IMR-90 (cell line): ENCODE measurements around the gene MYO1D. TPM values are rescaled to one million over a fixed set of nuclear protein-coding genes. Genes with fewer than 3 reads are reported as not detected.

Experiments used
- ATAC-seq: fragments of 200-7000 bp; cut with Tn5 transposase; 2 replicates; pipeline ENCODE4 v1.9.1; 2020; ENCODE audit warnings: low read depth, mild to moderate bottlenecking, moderate library complexity
- BruUV-seq: library from RNA; stranded (reverse); fragments of 400-500 nt; replicated peaks from 2 replicates; lab custom pipeline; 2021; lab: Mats Ljungman, UMichigan
- CTCF ChIA-PET: fragments of 300-600 bp; formaldehyde crosslinking; extraction: SDS; loops from one replicate; lab custom pipeline; 2021; ENCODE audit warnings: antibody characterized with exemption; lab: Yijun Ruan, JAX
- POLR2A ChIA-PET: fragments of 300-600 bp; sonication (Branson Sonifier 250); formaldehyde crosslinking; loops from one replicate; lab custom pipeline; 2022; ENCODE audit warnings: antibody characterized with exemption; ENCODE audit not compliant: unreplicated experiment; lab: Charles Lee
- DNase-seq: peaks from one replicate; pipeline ENCODE4 v3.0.0; 2013
- H2AFZ ChIP-seq: replicated peaks from 2 replicates; pipeline ENCODE3; 2013; ENCODE audit warnings: low read length, mild to moderate bottlenecking; ENCODE audit not compliant: poor library complexity
- H2AK5ac ChIP-seq: 2 replicates; pipeline ENCODE4 v1.6.1; 2013; ENCODE audit warnings: low read depth, low read length, inconsistent platforms
- H2AK9ac ChIP-seq: replicated peaks from 2 replicates; pipeline ENCODE3; 2013; ENCODE audit warnings: mild to moderate bottlenecking, low read depth, low read length, moderate library complexity; ENCODE audit not compliant: poor library complexity
- H2BK120ac ChIP-seq: 2 replicates; pipeline ENCODE4 v1.6.1; 2013; ENCODE audit warnings: low read depth, low read length, inconsistent platforms
- H2BK15ac ChIP-seq: 3 replicates; pipeline ENCODE4 v1.6.1; 2013; ENCODE audit warnings: low read depth, low read length, inconsistent platforms
- H2BK20ac ChIP-seq: 2 replicates; pipeline ENCODE4 v1.6.1; 2013; ENCODE audit warnings: low read depth, mild to moderate bottlenecking, inconsistent platforms, low read length, moderate library complexity
- H2BK5ac ChIP-seq: 2 replicates; pipeline ENCODE4 v1.6.1; 2013; ENCODE audit warnings: mild to moderate bottlenecking, low read depth, low read length, inconsistent platforms; ENCODE audit not compliant: poor library complexity, severe bottlenecking
- H3K14ac ChIP-seq: replicated peaks from 2 replicates; pipeline ENCODE4 v1.6.1; 2013; ENCODE audit warnings: low read depth, low read length, inconsistent platforms
- H3K18ac ChIP-seq: 2 replicates; pipeline ENCODE4 v1.6.1; 2013; ENCODE audit warnings: low read depth, low read length, control low read depth
- H3K23ac ChIP-seq: 2 replicates; pipeline ENCODE4 v1.6.1; 2013; ENCODE audit warnings: low read depth, low read length, inconsistent platforms
- H3K27ac ChIP-seq: 2 replicates; pipeline ENCODE4 v1.5.1; 2013; ENCODE audit warnings: mild to moderate bottlenecking, control low read depth, low read length; ENCODE audit not compliant: insufficient read depth
- H3K27me3 ChIP-seq: 2 replicates; pipeline ENCODE4 v1.6.1; 2013; ENCODE audit warnings: low read length; ENCODE audit not compliant: control insufficient read depth, insufficient read depth
- H3K36me3 ChIP-seq: 2 replicates; pipeline ENCODE4 v1.6.1; 2013; ENCODE audit warnings: low read length, mixed read lengths; ENCODE audit not compliant: control insufficient read depth, insufficient read depth
- H3K4ac ChIP-seq: 2 replicates; pipeline ENCODE4 v1.6.1; 2013; ENCODE audit warnings: low read depth, low read length, inconsistent platforms
- H3K4me1 ChIP-seq: 2 replicates; pipeline ENCODE4 v1.6.1; 2013; ENCODE audit warnings: low read length, mixed read lengths; ENCODE audit not compliant: control insufficient read depth, insufficient read depth
- H3K4me2 ChIP-seq: 2 replicates; pipeline ENCODE4 v1.6.1; 2013; ENCODE audit warnings: low read depth, mild to moderate bottlenecking, control low read depth, low read length, moderate library complexity
- H3K4me3 ChIP-seq: 2 replicates; pipeline ENCODE4 v1.5.1; 2013; ENCODE audit warnings: low read depth, mild to moderate bottlenecking, control low read depth, low read length, moderate library complexity; ENCODE audit not compliant: insufficient read depth
- H3K56ac ChIP-seq: 2 replicates; pipeline ENCODE4 v1.6.1; 2013; ENCODE audit warnings: low read length, inconsistent platforms; ENCODE audit not compliant: insufficient read depth; ENCODE audit errors: extremely low read depth
- H3K79me1 ChIP-seq, 2 experiments: 2 replicates each; pipeline ENCODE4 v1.6.1; 2013; ENCODE audit warnings: low read length in 2 of 2, inconsistent platforms in 1 of 2, low read depth in 1 of 2
- H3K9ac ChIP-seq: 2 replicates; pipeline ENCODE4 v1.6.1; 2013; ENCODE audit warnings: low read depth, low read length, control low read depth
- H3K9me1 ChIP-seq: 2 replicates; pipeline ENCODE4 v1.6.1; 2013; ENCODE audit warnings: low read length, inconsistent platforms; ENCODE audit not compliant: insufficient read depth
- H3K9me3 ChIP-seq: 2 replicates; pipeline ENCODE4 v1.6.1; 2013; ENCODE audit warnings: low read length; ENCODE audit not compliant: control insufficient read depth, insufficient read depth
- H4K20me1 ChIP-seq: 2 replicates; pipeline ENCODE4 v1.6.1; 2013; ENCODE audit warnings: low read length, inconsistent platforms; ENCODE audit not compliant: insufficient read depth
- H4K5ac ChIP-seq: 2 replicates; pipeline ENCODE4 v1.6.1; 2013; ENCODE audit warnings: mild to moderate bottlenecking, low read depth, low read length, control low read depth
- H4K8ac ChIP-seq, 2 experiments: 2 replicates each; pipeline ENCODE4 v1.6.1; 2013; ENCODE audit warnings: low read depth in 2 of 2, low read length in 2 of 2, control low read depth in 1 of 2, inconsistent platforms in 1 of 2
- H4K91ac ChIP-seq: 2 replicates; pipeline ENCODE4 v1.6.1; 2013; ENCODE audit warnings: low read depth, low read length, inconsistent platforms; ENCODE audit not compliant: insufficient read depth
- CHD1 ChIP-seq: IDR thresholded peaks from 2 replicates; pipeline ENCODE4 v1.6.1; 2012; ENCODE audit warnings: low read depth, low read length, improper control_type of control experiment
- MAFK ChIP-seq: IDR thresholded peaks from 2 replicates; pipeline ENCODE4 v1.6.1; 2012; ENCODE audit warnings: low read depth, low read length, improper control_type of control experiment
- NFE2L2 ChIP-seq: fragments of 150-350 bp; IDR thresholded peaks from 2 replicates; pipeline ENCODE4 v1.6.1; 2016; ENCODE audit warnings: low read depth, mild to moderate bottlenecking, low read length
- RFX5 ChIP-seq: IDR thresholded peaks from 2 replicates; pipeline ENCODE4 v1.8.0; 2012; ENCODE audit warnings: low read depth, mild to moderate bottlenecking, low read length, moderate library complexity
- SMC3 ChIP-seq: fragments of 150-350 bp; IDR thresholded peaks from 2 replicates; pipeline ENCODE4 v1.6.1; 2016; ENCODE audit warnings: low read depth, mild to moderate bottlenecking, antibody characterized with exemption, low read length, moderate library complexity
- WGBS, 2 experiments: methylation state at CpG; one replicate each; pipeline versions ENCODE4 v1.1.5 to v1.1.7; 2013; ENCODE audit warnings: missing lambda C conversion rate in 2 of 2; ENCODE audit not compliant: insufficient read length in 1 of 2; ENCODE audit errors: extremely low coverage in 2 of 2; 5-methylcytosine and 5-hydroxymethylcytosine counted together
- dilution Hi-C: fragments of 300-500 bp; cut with HindIII; formaldehyde crosslinking; loops from one replicate; pipeline ENCODE4 v1.14.3; 2018; ENCODE audit warnings: low sequenced_read_pairs; ENCODE audit not compliant: unreplicated experiment
- in situ Hi-C: fragments of 300-500 bp; cut with MboI; formaldehyde crosslinking; loops from 3 replicates; pipeline ENCODE4 v1.14.3; 2019; ENCODE audit warnings: low sequenced_read_pairs, inconsistent platforms, mixed read lengths
- intact Hi-C: fragments of 100-400 bp; cut with micrococcal nuclease; formaldehyde crosslinking; loops from 2 replicates; pipeline ENCODE4 v1.10.0; 2022
- polyA plus RNA-seq, 3 experiments: library from polyadenylated mRNA; depleted of rRNA; stranded (reverse); fragments of >200 nt; gene quantifications; 2 replicates each; pipeline ENCODE4 v1.2.3, GENCODE V29; 2012; ENCODE audit warnings: low replicate concordance in 1 of 3
- total RNA-seq: library from RNA; depleted of rRNA; stranded (reverse); fragments of >200 nt; gene quantifications from 2 replicates; pipeline ENCODE4 v1.2.3, GENCODE V29; 2012
- TF ChIP-seq, protein P1 (sequence below): fragments of 150-350 bp; IDR thresholded peaks from 2 replicates; pipeline ENCODE4 v1.6.1; 2016; ENCODE audit warnings: low read depth, mild to moderate bottlenecking, low read length, moderate library complexity, borderline replicate concordance

The MYO1D gene
- total and polyA plus RNA-seq, 2 of the 4 experiments (the other 2 are of a cell fraction): 0.63 to 0.90 TPM

DNA sequence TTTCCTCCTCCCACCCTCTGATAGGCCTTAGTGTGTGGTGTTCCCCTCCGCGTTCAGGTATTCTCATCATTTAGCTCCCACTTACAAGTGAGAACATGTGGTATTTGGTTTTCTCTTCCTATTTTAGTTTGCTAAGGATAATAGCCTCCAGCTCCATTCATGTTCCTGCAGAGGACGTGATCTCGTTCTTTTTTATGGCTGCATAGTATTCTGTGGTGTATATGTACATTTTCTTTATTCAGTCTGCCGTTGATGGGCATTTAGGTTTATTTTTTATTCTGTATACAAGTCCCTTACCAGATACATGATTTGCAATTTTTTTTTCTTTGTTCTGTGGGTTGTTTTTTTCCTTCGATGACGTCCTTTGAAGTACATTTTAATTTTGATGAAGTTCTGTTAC, 409.0 kb downstream of the MYO1D start (continued):
- no peak for TF ChIP-seq NFE2L2

DNA sequence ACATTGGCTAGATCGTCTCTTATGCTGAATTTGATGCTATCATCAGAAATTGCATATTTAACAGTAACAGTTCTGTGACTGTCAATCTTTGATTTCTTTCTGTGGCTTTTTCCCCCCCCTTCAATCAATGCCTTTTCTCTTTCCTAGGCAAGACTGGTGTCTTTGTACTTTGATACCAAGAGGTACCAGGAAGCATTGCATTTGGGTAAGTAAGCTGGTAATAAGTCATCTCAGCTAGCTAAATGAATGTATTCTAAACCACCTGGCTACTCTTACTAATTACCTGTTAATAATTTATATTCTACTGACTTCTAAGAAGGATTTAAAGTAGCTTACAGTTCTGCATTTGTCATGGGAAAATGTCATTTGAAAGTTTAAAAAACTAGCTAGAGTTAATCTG, 412.6 kb downstream of the MYO1D start:
- Histone ChIP-seq H3K4me3 (no peak overlapping the region), H3K23ac (no peak overlapping the region), H4K91ac (no peak overlapping the region), H2BK15ac (no peak overlapping the region), H3K18ac (no peak overlapping the region), H2AFZ (no peak overlapping the region), H3K36me3 (peaks cover 32% of the 10 kb centered on the region), H3K4me1 (no peaks in the 10 kb centered on the region), H3K4me2 (no peak overlapping the region), H4K5ac (no peak overlapping the region), H2AK5ac (no peak overlapping the region), H3K79me1 (peaks cover 32 to 35% of the 10 kb centered on the region in 2 experiments), H2BK20ac (no peak overlapping the region), H4K8ac (no peak overlapping the region), H2BK5ac (no peak overlapping the region), H3K14ac (no peak overlapping the region), H3K27ac (no peak overlapping the region), H3K27me3 (no peaks in the 10 kb centered on the region), H3K4ac (no peak overlapping the region), H2BK120ac (no peak overlapping the region), H2AK9ac (no peak overlapping the region), H3K9me3 (no peaks in the 10 kb centered on the region), H3K56ac (no peak overlapping the region), H3K9me1 (no peaks in the 10 kb centered on the region), H4K20me1 (peaks cover 29% of the 10 kb centered on the region), H3K9ac (no peak overlapping the region)
- CTCF ChIA-PET: no interaction called here
- TF ChIP-seq, protein P1, sequence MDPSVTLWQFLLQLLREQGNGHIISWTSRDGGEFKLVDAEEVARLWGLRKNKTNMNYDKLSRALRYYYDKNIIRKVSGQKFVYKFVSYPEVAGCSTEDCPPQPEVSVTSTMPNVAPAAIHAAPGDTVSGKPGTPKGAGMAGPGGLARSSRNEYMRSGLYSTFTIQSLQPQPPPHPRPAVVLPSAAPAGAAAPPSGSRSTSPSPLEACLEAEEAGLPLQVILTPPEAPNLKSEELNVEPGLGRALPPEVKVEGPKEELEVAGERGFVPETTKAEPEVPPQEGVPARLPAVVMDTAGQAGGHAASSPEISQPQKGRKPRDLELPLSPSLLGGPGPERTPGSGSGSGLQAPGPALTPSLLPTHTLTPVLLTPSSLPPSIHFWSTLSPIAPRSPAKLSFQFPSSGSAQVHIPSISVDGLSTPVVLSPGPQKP: no peak
- TF ChIP-seq MAFK: no peak
- no peak for TF ChIP-seq NFE2L2
- no peak for TF ChIP-seq CHD1
- no peak for TF ChIP-seq RFX5
- TF ChIP-seq SMC3: no peak
- in situ Hi-C loops (no loop called here), intact Hi-C loops (no loop called here), dilution Hi-C loops (no loop called here)
- ATAC-seq: no peak
- no CpG with 5 or more reads among the region's 1 CpG for WGBS, 2 experiments
- POLR2A ChIA-PET: no interaction called here
- DNase-seq: no peak
- BruUV-seq: no TSS peak
